ENCODE results near the gene SLC25A46.
A peak's percentile ranks its signal among the peaks of the same experiment; 100 is the strongest.
"Not testable (repeated sequence)": the region's sequence is repeated elsewhere in the genome, so short reads cannot be mapped to it uniquely, and the experiment has no call there.

SLC25A46 gene

GRCh38 chr5:110738812-110739651, at the start of gene SLC25A46:
Gene SLC25A46, plus strand, starts transcription at chr5:110739007. Its CDS starts 113 bp downstream, at chr5:110739120.
- DNase-seq (ENCODE audit: low read depth, low spot score): peak; percentile 68

GRCh38 chr5:110690587-110690986, 48.2 kb upstream of the SLC25A46 start:
- DNase-seq (ENCODE audit: low read depth, low spot score): not testable (repeated sequence)

- DNase-seq (ENCODE audit: low read depth, low spot score): not testable (repeated sequence)
Measured at GRCh38 chr5:110692669-110693068, 46.1 kb upstream of the SLC25A46 start.

- no peak for DNase-seq (ENCODE audit: low read depth, low spot score)
Measured at GRCh38 chr5:110702300-110702699, 36.5 kb upstream of the SLC25A46 start.

- DNase-seq (ENCODE audit: low read depth, low spot score): no peak
Measured at GRCh38 chr5:110702704-110703103, 36.1 kb upstream of the SLC25A46 start.

GRCh38 chr5:110703481-110703880, 35.3 kb upstream of the SLC25A46 start:
- DNase-seq (ENCODE audit: low read depth, low spot score): no peak

- no peak for DNase-seq (ENCODE audit: low read depth, low spot score)
Measured at GRCh38 chr5:110705349-110705748, 33.5 kb upstream of the SLC25A46 start.

- no peak for DNase-seq (ENCODE audit: low read depth, low spot score)
Measured at GRCh38 chr5:110707260-110707844, 31.5 kb upstream of the SLC25A46 start.

- DNase-seq (ENCODE audit: low read depth, low spot score): no peak
Measured at GRCh38 chr5:110716247-110717245, 22.3 kb upstream of the SLC25A46 start.

- DNase-seq (ENCODE audit: low read depth, low spot score): no peak
Measured at GRCh38 chr5:110718311-110718710, 20.5 kb upstream of the SLC25A46 start.

GRCh38 chr5:110726249-110727024, 12.4 kb upstream of the SLC25A46 start, which contains the start of gene TMEM232:
Gene TMEM232, minus strand, starts transcription at chr5:110726671. Its CDS starts 59,319 bp downstream, at chr5:110667352.
- DNase-seq (ENCODE audit: low read depth, low spot score): peak; percentile 50

- DNase-seq (ENCODE audit: low read depth, low spot score): no peak
Measured at GRCh38 chr5:110727025-110727314, 11.8 kb upstream of the SLC25A46 start.

GRCh38 chr5:110731499-110731898, 7.3 kb upstream of the SLC25A46 start:
- not testable (repeated sequence) for DNase-seq (ENCODE audit: low read depth, low spot score)

- DNase-seq (ENCODE audit: low read depth, low spot score): no peak
Measured at GRCh38 chr5:110734101-110734500, 4.7 kb upstream of the SLC25A46 start.

GRCh38 chr5:110735556-110735955, 3.3 kb upstream of the SLC25A46 start:
- no peak for DNase-seq (ENCODE audit: low read depth, low spot score)

- no peak for DNase-seq (ENCODE audit: low read depth, low spot score)
Measured at GRCh38 chr5:110736753-110737152, 2.1 kb upstream of the SLC25A46 start.

GRCh38 chr5:110738503-110738811, 350 bp upstream of the SLC25A46 start:
- DNase-seq (ENCODE audit: low read depth, low spot score): no peak

- DNase-seq (ENCODE audit: low read depth, low spot score): no peak
Measured at GRCh38 chr5:110751902-110752762, 13.3 kb downstream of the SLC25A46 start.

GRCh38 chr5:110752953-110753352, 14.1 kb downstream of the SLC25A46 start:
- no peak for DNase-seq (ENCODE audit: low read depth, low spot score)

- no peak for DNase-seq (ENCODE audit: low read depth, low spot score)
Measured at GRCh38 chr5:110753600-110753999, 14.8 kb downstream of the SLC25A46 start.
